HepG2 (cell line): ENCODE data around the gene AHNAK. TPM values are rescaled to one million over a fixed set of nuclear protein-coding genes. Genes with fewer than 3 reads are reported as not detected.

ENCODE experiments used
- ATAC-seq: fragments of 200-7000 bp; cut with Tn5 transposase; 3 replicates; pipeline ENCODE4 v1.9.1; 2020; ENCODE audit warnings: mild to moderate bottlenecking, moderate library complexity
- BruUV-seq: library from RNA; stranded (reverse); fragments of 400-500 nt; replicated peaks from 2 replicates; lab custom pipeline; 2021; lab: Mats Ljungman, UMichigan
- CTCF ChIA-PET: fragments of 300-600 bp; formaldehyde crosslinking; extraction: SDS; loops from one replicate; lab custom pipeline; 2021; ENCODE audit warnings: low total read pairs, inconsistent platforms, low intra/inter-chr PET ratio; lab: Yijun Ruan, JAX
- POLR2A ChIA-PET: fragments of 350-600 bp; sonication (Branson Sonifier 250); formaldehyde crosslinking; loops from one replicate; lab custom pipeline; 2020; ENCODE audit warnings: antibody characterized with exemption, inconsistent platforms; lab: Yijun Ruan, JAX
- DNase-seq: peaks from one replicate; pipeline ENCODE4 v3.0.0-alpha.2; 2015; ENCODE audit warnings: low spot score
- FAIRE-seq: peaks from 3 replicates; lab custom pipeline; 2011; peaks lifted over from hg19 to GRCh38; lab: Jason Lieb, UNC
- H2AFZ ChIP-seq: one replicate; pipeline ENCODE4 v1.6.1; 2011; ENCODE audit warnings: low read length, inconsistent platforms
- H3K27ac ChIP-seq: fragments of 300-600 bp; 3 replicates; pipeline ENCODE4 v1.8.0; 2011; ENCODE audit warnings: mixed run types, mild to moderate bottlenecking, mixed read lengths, low read length, inconsistent platforms; ENCODE audit not compliant: insufficient read depth; ENCODE audit errors: extremely low read length
- H3K27me3 ChIP-seq, 2 experiments: fragments of 200-600 bp in 1 of 2; 2 replicates in 1 of 2; 3 replicates in 1 of 2; pipeline versions ENCODE4 v1.6.0 to v1.8.0; 2011; ENCODE audit warnings: low read length in 2 of 2, mild to moderate bottlenecking in 2 of 2, moderate library complexity in 2 of 2, inconsistent platforms in 1 of 2; ENCODE audit not compliant: insufficient read depth in 2 of 2, control insufficient read depth in 1 of 2
- H3K36me3 ChIP-seq, 2 experiments: fragments of 200-600 bp in 1 of 2; replicated peaks in 1 of 2; 2 replicates in 1 of 2; 3 replicates in 1 of 2; pipeline versions ENCODE4 v1.5.1 to v1.8.0; 2011; ENCODE audit warnings: low read length in 2 of 2, inconsistent platforms in 1 of 2; ENCODE audit not compliant: insufficient read depth in 2 of 2, control insufficient read depth in 1 of 2
- H3K4me1 ChIP-seq: 2 replicates; pipeline ENCODE4 v1.5.1; 2012; ENCODE audit warnings: low read length, inconsistent platforms; ENCODE audit not compliant: insufficient read depth
- H3K4me2 ChIP-seq: 2 replicates; pipeline ENCODE4 v1.6.0; 2011; ENCODE audit warnings: low read depth, low read length, inconsistent platforms
- H3K4me3 ChIP-seq, 3 experiments: fragments of 200-600 bp in 1 of 3; sonication (generic), shearing (Covaris generic) in 1 of 3; replicated peaks in 1 of 3; 2 replicates each; pipeline ENCODE4 v1.5.1; 2011 to 2016; ENCODE audit warnings: low read length in 3 of 3, inconsistent platforms in 2 of 3, low read depth in 2 of 3, mild to moderate bottlenecking in 2 of 3, control low read depth in 1 of 3, mixed read lengths in 1 of 3; ENCODE audit not compliant: insufficient read depth in 1 of 3
- H3K79me2 ChIP-seq: one replicate; pipeline ENCODE4 v1.6.1; 2011; ENCODE audit warnings: low read length, inconsistent platforms; ENCODE audit not compliant: insufficient read depth
- H3K9ac ChIP-seq: 2 replicates; pipeline ENCODE4 v1.6.0; 2011; ENCODE audit warnings: mild to moderate bottlenecking, low read depth, low read length, inconsistent platforms; ENCODE audit not compliant: insufficient read depth
- H3K9me3 ChIP-seq: 2 replicates; pipeline ENCODE4 v1.5.1; 2012; ENCODE audit warnings: mild to moderate bottlenecking, low read length
- H4K20me1 ChIP-seq: 2 replicates; pipeline ENCODE4 v1.6.0; 2011; ENCODE audit warnings: inconsistent platforms, mild to moderate bottlenecking, low read length, moderate library complexity; ENCODE audit not compliant: insufficient read depth
- ARNTL ChIP-seq: sonication (generic); formaldehyde crosslinking; IDR thresholded peaks from 2 replicates; pipeline ENCODE4 v1.4.0; 2020; ENCODE audit warnings: mild to moderate bottlenecking, missing genetic modification reagents
- DMAP1 ChIP-seq: IDR thresholded peaks from 2 replicates; pipeline ENCODE4 v1.6.1; 2016
- MEF2D ChIP-seq: sonication (generic); formaldehyde crosslinking; IDR thresholded peaks from 2 replicates; pipeline ENCODE4 v1.5.1; 2020; ENCODE audit warnings: mild to moderate bottlenecking, missing genetic modification reagents
- NFIC ChIP-seq: IDR thresholded peaks from 2 replicates; pipeline ENCODE4 v1.6.1; 2012; ENCODE audit warnings: mild to moderate bottlenecking, low read length, inconsistent platforms
- PHF8 ChIP-seq: sonication (generic); formaldehyde crosslinking; IDR thresholded peaks from 2 replicates; pipeline ENCODE4 v1.5.0; 2020; ENCODE audit warnings: missing genetic modification reagents
- RBM22 ChIP-seq: fragments of 200-400 bp; formaldehyde crosslinking; optimal IDR thresholded peaks from 2 replicates; pipeline ENCODE3; 2017; ENCODE audit warnings: mild to moderate bottlenecking, low read length, moderate library complexity
- SIX4 ChIP-seq: sonication (generic); formaldehyde crosslinking; IDR thresholded peaks from 2 replicates; pipeline ENCODE4 v1.4.0; 2020; ENCODE audit warnings: missing genetic modification reagents
- TEAD3 ChIP-seq: optimal IDR thresholded peaks from 2 replicates; pipeline ENCODE3; 2016; ENCODE audit warnings: borderline replicate concordance
- ZNF136 ChIP-seq: sonication (generic); formaldehyde crosslinking; IDR thresholded peaks from 2 replicates; pipeline ENCODE4 v1.8.1; 2022; ENCODE audit warnings: low read depth, mild to moderate bottlenecking, moderate library complexity, missing genetic modification reagents
- ZNF274 ChIP-seq: sonication (generic); formaldehyde crosslinking; IDR thresholded peaks from 2 replicates; pipeline ENCODE4 v1.5.1; 2020; ENCODE audit warnings: mild to moderate bottlenecking, missing genetic modification reagents
- ZNF331 ChIP-seq: sonication (generic); formaldehyde crosslinking; IDR thresholded peaks from 2 replicates; pipeline ENCODE4 v1.4.0; 2020; ENCODE audit warnings: missing genetic modification reagents
- ZNF629 ChIP-seq: sonication (generic); formaldehyde crosslinking; conservative IDR thresholded peaks from 2 replicates; pipeline ENCODE4 v1.5.0; 2020; ENCODE audit warnings: missing genetic modification reagents
- ZNF652 ChIP-seq: IDR thresholded peaks from 2 replicates; pipeline ENCODE4 v1.6.1; 2016; ENCODE audit warnings: low read depth, borderline replicate concordance
- WGBS: methylation state at CpG from one replicate; pipeline ENCODE4 v1.1.6; 2017; ENCODE audit warnings: low lambda C conversion rate; 5-methylcytosine and 5-hydroxymethylcytosine counted together
- in situ Hi-C: cut with HindIII; loops from 2 replicates; pipeline ENCODE4 v1.10.0; 2017; ENCODE audit warnings: low pct_unique_long_range_greater_than_20kb; ENCODE audit not compliant: extremely low pct_ligation_motif_present
- intact Hi-C: fragments of 100-400 bp; cut with micrococcal nuclease; formaldehyde crosslinking; loops from one replicate; pipeline ENCODE4 v1.10.0; 2022; ENCODE audit not compliant: unreplicated experiment
- polyA plus RNA-seq, 8 experiments: library from polyadenylated mRNA; depleted of rRNA in 3 of 8; stranded (reverse) in 7 of 8; unstranded in 1 of 8; fragments of >200 nt; fragmentation: Illumina TruSeq in 4 of 8; extraction: Trizol in 4 of 8; gene quantifications; 2 replicates each; pipeline versions ENCODE4 v1.2.1 to v1.2.3, GENCODE V29; 2011 to 2016; ENCODE audit warnings: low read depth in 4 of 8, missing spikeins in 1 of 8, mixed read lengths in 1 of 8; ENCODE audit not compliant: insufficient read depth in 1 of 8
- total RNA-seq, 5 experiments: library from RNA; depleted of rRNA; stranded (reverse); fragments of >200 nt; fragmentation: Illumina TruSeq; extraction: Trizol; gene quantifications; 2 replicates each; pipeline ENCODE4 v1.2.3, GENCODE V29; 2016; ENCODE audit warnings: low read depth in 1 of 5
- TF ChIP-seq, protein P1 (sequence below): sonication (generic); formaldehyde crosslinking; IDR thresholded peaks from 2 replicates; pipeline ENCODE4 v1.5.1; 2020; ENCODE audit warnings: mild to moderate bottlenecking, missing genetic modification reagents

Gene AHNAK
- total and polyA plus RNA-seq, 2 of the 13 experiments (the other 11 are each of a cell fraction or from before 2014, with no cell fraction given): 23.4 to 25.0 TPM

DNA sequence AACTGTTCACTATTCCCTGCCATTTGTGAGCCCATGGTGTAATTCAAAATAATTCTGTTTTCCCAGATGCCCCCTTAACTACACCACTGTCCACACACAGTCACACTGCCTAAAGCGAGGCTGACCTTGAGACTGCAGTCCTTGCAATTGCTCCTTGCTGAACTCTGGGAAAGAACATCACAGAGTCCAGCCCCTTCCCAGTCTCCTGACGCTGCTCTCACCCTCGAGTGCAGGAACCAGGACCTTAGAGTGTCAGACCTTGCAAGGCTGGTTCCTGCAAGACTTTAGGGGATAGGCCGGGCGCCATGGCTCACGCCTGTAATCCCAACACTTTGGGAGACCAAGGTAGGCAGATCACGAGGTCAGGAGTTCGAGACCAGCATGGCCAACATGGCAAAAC, 33.6 kb downstream of the AHNAK start:
- 0 out of 2 replicates have a peak, but pooled peaks cover 6% of the 10 kb centered on the region for H4K20me1 ChIP-seq
- CTCF ChIA-PET: no interaction called here
- H3K4me3 ChIP-seq: no peak overlapping the region
- no peak for TF ChIP-seq ZNF652 (CRISPR knock-in tag)
- no peak for TF ChIP-seq RBM22
- TF ChIP-seq, all 625 proteins: peak for 0
- intact Hi-C loops (no loop called here), in situ Hi-C loops (no loop called here)
- no peak overlapping the region for H3K27ac ChIP-seq
- BruUV-seq: no TSS peak
- no peaks in the 10 kb centered on the region for H3K9me3 ChIP-seq
- H3K36me3 ChIP-seq: peaks cover 0 to 12% of the 10 kb centered on the region in 2 experiments; a peak in 2 of 5 replicates
- H3K9ac ChIP-seq: no peak overlapping the region
- no peaks in the 10 kb centered on the region for H3K79me2 ChIP-seq
- H3K4me2 ChIP-seq: no peak overlapping the region
- POLR2A ChIA-PET: no interaction called here
- DNase-seq (no peak), ATAC-seq (no peak), FAIRE-seq (no peak)
- peaks cover 78% of the 10 kb centered on the region for H3K4me1 ChIP-seq
- no peaks in the 10 kb centered on the region for H3K27me3 ChIP-seq
- no peak overlapping the region for H2AFZ ChIP-seq
- WGBS: 75% methylated on average over 5 of the region's 8 CpGs

DNA sequence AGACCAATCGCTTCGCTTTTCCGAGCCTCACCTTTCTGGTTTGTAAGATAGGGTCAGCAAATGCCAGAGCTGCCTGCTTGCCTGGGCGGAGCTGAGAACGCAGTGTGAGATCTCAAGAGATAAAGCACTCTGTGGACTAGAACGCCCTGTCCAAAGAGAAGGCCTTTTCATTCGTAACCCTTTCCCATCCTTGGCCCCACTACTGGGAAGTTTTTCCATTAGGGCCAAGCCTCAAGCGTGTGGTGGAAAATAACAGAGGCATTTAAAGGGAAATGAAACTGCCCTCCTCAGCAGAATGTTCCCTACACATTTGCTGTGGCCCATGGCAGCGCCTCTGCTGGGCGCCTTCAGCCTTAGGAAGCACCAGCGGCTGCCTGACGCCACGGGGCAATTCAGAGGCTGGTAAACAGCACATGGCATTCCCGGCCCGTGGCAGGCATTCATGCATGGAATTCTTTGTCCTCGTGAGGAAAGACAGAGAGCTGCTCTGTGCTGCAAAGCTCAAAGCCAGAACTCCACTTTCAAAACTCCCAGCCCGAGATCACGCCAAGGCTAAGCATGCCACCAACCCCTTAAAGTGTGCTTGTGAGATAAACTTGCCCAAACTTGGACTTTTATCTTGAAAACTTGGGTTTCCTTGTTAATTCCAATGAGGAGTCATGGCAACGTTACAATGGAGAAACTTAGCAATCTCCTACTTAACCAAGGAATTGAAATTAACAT, 38.1 kb downstream of the AHNAK start:
- Histone ChIP-seq H4K20me1 (no peaks in the 10 kb centered on the region), H3K79me2 (no peaks in the 10 kb centered on the region), H3K4me3 (peak overlapping the region; percentile 45 to 60 (median 51)), H3K4me2 (peak overlapping the region; percentile 88), H3K27ac (peak overlapping the region; percentile 8), H3K9ac (peak overlapping the region; percentile 45), H3K9me3 (no peaks in the 10 kb centered on the region), H3K36me3 (no peaks in the 10 kb centered on the region), H2AFZ (peak overlapping the region; percentile 86), H3K4me1 (peaks cover 76% of the 10 kb centered on the region), H3K27me3 (peaks cover 5 to 25% of the 10 kb centered on the region in 2 experiments; a peak in 4 of 5 replicates)
- BruUV-seq: no TSS peak
- FAIRE-seq: peak; percentile 75
- intact Hi-C loops (loop anchor here (2.0 kb wide), 1 partner anchor 76 kb away; no protein-coding TSS in a partner anchor), in situ Hi-C loops (loop anchor here (5.0 kb wide), 1 partner anchor 34 kb away; no protein-coding TSS in a partner anchor)
- peak; percentile 92 for ATAC-seq
- ChIA-PET POLR2A (interaction anchor here (0.5 to 1.6 kb wide), 8 partner anchors 8 to 219 kb away, joined by 3 to 4 read pairs (median 3); partner anchors contain the start of genes EEF1G, HNRNPUL2 and TUT1), CTCF (interaction anchor here (1.2 kb wide), 1 partner anchor 52 kb away, joined by 3 read pairs; no protein-coding TSS in a partner anchor)
- peak; percentile 88 for DNase-seq
- whole genome bisulfite sequencing: 2% methylated on average over 12 of the region's 19 CpGs
- TF ChIP-seq NFIC (no peak), TEAD3 (peak; percentile 87), ZNF331 (CRISPR knock-in tag) (peak; percentile 71; the same call in 1 of the 2 replicates), ZNF274 (CRISPR knock-in tag) (peak; percentile 51; the same call in 1 of the 2 replicates), SIX4 (CRISPR knock-in tag) (no peak), ZNF629 (no peak), ZNF136 (CRISPR knock-in tag) (peak; percentile 68; the same call in 1 of the 2 replicates), ARNTL (no peak), PHF8 (CRISPR knock-in tag) (peak; percentile 35; the same call in 1 of the 2 replicates), DMAP1 (CRISPR knock-in tag) (peak; percentile 59; the same call in 1 of the 2 replicates), MEF2D (CRISPR knock-in tag) (no peak)
- TF ChIP-seq, protein P1, sequence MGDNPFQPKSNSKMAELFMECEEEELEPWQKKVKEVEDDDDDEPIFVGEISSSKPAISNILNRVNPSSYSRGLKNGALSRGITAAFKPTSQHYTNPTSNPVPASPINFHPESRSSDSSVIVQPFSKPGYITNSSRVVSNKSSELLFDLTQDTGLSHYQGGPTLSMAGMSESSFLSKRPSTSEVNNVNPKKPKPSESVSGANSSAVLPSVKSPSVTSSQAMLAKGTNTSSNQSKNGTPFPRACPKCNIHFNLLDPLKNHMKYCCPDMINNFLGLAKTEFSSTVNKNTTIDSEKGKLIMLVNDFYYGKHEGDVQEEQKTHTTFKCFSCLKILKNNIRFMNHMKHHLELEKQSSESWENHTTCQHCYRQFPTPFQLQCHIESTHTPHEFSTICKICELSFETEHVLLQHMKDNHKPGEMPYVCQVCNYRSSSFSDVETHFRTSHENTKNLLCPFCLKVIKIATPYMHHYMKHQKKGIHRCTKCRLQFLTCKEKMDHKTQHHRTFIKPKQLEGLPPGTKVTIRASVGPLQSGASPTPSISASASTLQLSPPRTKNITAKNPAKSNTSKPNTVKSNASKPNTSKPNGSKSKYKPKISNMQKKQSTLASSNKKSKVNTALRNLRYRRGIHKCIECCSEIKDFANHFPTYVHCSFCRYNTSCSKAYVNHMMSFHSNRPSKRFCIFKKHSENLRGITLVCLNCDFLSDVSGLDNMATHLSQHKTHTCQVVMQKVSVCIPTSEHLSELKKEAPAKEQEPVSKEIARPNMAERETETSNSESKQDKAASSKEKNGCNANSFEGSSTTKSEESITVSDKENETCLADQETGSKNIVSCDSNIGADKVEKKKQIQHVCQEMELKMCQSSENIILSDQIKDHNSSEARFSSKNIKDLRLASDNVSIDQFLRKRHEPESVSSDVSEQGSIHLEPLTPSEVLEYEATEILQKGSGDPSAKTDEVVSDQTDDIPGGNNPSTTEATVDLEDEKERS (CRISPR knock-in tag): no peak
